ENCODE data around the gene PKNOX2. TPM values are rescaled to one million over a fixed set of nuclear protein-coding genes. Genes with fewer than 3 reads are reported as not detected.

The PKNOX2 gene
- total RNA-seq, 2 experiments from 2014 or later: not detected

DNA sequence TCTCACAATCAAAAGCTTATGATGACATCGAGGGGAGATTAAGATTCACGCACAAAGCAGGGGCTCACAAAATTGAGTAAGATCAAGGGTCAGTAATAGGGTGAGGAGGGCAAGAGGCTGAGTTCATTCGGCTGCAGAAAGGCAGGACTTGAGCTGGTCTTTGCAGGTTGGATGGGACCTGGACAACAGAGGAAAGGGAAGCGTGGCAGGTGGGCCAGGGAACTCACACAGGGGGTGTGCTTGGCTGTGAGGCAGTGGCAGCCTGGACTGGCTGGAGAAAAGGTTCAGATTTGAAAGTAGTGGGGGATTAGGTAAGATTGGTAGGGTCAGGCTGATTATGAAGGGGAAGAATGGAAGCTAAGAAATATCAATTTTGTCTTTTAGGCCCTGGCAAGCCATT is 161.6 kb downstream of the PKNOX2 start:
- Mint-ChIP-seq H3K27ac (no peak overlapping the region), H3K4me3 (no peak overlapping the region), H3K9me3 (no peaks in the 10 kb centered on the region), H3K4me1 (ENCODE audit: low read depth) (no peaks in the 10 kb centered on the region), H3K36me3 (no peaks in the 10 kb centered on the region), H3K27me3 (peaks cover 12% of the 10 kb centered on the region)
- POLR2A ChIA-PET: no interaction called here
- CTCF ChIA-PET: interaction anchor here (0.6 kb wide), 1 partner anchor 20 kb away, joined by 3 read pairs; no protein-coding TSS in a partner anchor
- intact Hi-C loops (cut with micrococcal nuclease): no loop called here
- DNase-seq: no peak

DNA sequence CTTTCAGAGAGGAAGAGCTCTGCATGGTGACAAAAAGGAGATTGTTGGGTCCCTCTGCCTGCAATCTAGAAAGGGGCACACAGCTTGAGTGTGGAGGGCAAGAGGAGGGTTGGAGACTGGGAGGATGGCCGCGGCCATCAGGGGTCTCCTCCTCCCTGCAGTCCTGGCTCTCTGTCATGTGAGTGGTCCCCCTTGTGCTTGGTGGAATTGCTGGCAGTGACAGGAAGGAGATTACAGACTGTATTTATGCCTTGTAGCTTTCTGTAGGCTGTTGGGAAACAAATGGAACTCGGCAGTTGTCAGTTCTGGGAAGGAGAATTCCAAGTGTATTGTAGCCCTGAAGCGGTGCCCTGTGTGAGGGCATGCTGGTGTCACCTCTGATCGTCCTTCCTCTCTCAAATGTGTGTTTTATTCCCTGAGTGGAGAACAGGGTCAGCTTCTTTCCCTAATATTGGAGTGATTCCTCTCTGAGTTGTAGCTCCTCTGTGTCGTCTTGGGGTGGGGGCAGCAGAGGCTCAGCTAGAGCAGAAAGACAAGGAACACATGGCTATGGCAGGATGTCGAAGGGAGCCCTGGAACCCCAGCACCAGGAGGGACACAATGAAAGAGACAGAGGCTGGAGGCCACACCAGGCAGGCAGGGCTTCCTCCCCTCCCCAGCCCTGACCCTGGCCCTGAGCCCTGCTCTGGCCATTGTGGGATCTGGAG is 163.1 kb downstream of the PKNOX2 start:
- no peaks in the 10 kb centered on the region for H3K4me1 Mint-ChIP-seq (ENCODE audit: low read depth)
- intact Hi-C loops (cut with micrococcal nuclease): no loop called here

DNA sequence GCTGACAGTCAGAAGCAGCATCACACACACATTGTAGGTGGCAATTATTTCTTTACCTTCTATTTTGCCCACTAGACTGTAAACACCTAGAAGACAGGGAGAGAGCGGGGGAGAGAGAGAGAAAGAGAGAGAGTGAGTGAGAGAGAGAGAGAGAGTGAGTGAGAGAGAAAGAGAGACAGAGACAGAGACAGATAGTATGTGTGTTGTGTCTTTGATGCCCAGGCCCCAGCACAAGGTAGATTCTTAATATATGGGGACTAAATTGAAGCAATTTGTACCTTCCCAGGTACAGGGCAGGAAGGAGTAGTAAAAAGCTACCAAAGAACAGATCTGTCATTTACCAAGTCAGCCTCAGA is 163.7 kb downstream of the PKNOX2 start:
- Mint-ChIP-seq H3K9me3 (no peaks in the 10 kb centered on the region), H3K27me3 (peaks cover 12% of the 10 kb centered on the region), H3K4me1 (ENCODE audit: low read depth) (no peaks in the 10 kb centered on the region), H3K27ac (no peak overlapping the region), H3K4me3 (no peak overlapping the region), H3K36me3 (no peaks in the 10 kb centered on the region)
- ChIA-PET POLR2A (no interaction called here), CTCF (no interaction called here)
- intact Hi-C loops (cut with micrococcal nuclease): no loop called here
- DNase-seq: no peak

More for the DNA sequence above, 163.1 kb downstream of the PKNOX2 start:
- Mint-ChIP-seq H3K36me3 (no peaks in the 10 kb centered on the region), H3K27me3 (peaks cover 12% of the 10 kb centered on the region), H3K27ac (no peak overlapping the region), H3K9me3 (no peaks in the 10 kb centered on the region), H3K4me3 (no peak overlapping the region)
- no peak for DNase-seq
- ChIA-PET CTCF (no interaction called here), POLR2A (no interaction called here)

- Mint-ChIP-seq H3K36me3 (no peaks in the 10 kb centered on the region), H3K4me1 (ENCODE audit: low read depth) (no peaks in the 10 kb centered on the region), H3K27me3 (peaks cover 8% of the 10 kb centered on the region), H3K9me3 (no peaks in the 10 kb centered on the region), H3K4me3 (no peak overlapping the region), H3K27ac (no peak overlapping the region)
- intact Hi-C loops (cut with micrococcal nuclease): no loop called here
- DNase-seq: no peak
- CTCF ChIA-PET: interaction anchor here (1.3 to 2.2 kb wide), 2 partner anchors 10 to 17 kb away, joined by 3 to 12 read pairs; no protein-coding TSS in a partner anchor
- POLR2A ChIA-PET: no interaction called here
Observed at GRCh38 chr11:125329786-125330185, 165.2 kb downstream of the PKNOX2 start.

DNA sequence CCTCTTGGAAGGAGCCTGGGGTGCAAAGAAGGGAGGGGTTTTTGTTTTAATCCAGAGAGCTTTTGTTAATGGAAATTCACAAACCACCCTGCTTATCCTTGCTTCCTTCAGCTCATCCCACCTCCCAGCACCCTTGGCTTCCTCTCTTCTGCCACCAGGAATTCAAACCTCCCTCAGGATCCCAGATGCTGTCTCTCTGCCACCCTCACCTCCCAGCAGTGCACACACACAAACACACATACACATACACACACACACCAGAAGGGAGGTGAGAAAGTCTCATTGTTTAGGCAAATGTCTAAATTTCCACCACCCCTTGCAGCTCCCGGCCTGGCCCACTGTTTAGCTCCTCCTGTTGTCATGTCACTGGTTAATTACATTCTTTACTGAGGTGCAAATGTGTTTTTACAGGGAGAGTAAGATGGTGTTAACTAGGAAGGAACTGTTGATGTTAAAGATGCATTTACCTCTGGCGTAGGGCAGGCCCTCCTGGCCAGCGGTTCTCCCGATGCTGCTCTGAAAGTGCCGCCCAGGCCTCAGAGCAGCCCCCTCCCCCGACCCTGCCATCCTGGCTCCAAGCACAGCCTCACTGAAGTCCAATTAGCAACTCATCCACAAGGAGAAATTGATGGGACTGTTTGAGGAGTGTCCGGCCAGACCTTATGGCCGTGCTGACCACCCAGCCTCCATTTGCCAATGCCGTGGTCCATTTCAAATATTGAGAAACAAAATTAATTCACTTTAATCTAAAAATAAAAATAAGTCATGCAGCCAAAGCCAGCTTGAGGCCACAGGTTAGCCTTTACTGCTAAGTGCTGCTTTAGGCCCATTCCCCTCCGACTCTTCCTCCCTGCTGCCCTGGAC is 166.1 kb downstream of the PKNOX2 start:
- H3K36me3 Mint-ChIP-seq: no peaks in the 10 kb centered on the region
- POLR2A ChIA-PET: no interaction called here
- no peaks in the 10 kb centered on the region for H3K4me1 Mint-ChIP-seq (ENCODE audit: low read depth)
- no peaks in the 10 kb centered on the region for H3K9me3 Mint-ChIP-seq
- DNase-seq: no peak
- intact Hi-C loops (cut with micrococcal nuclease): no loop called here
- no peak overlapping the region for H3K27ac Mint-ChIP-seq
- no peak overlapping the region for H3K4me3 Mint-ChIP-seq
- CTCF ChIA-PET: interaction anchor here (1.3 to 2.2 kb wide), 2 partner anchors 11 to 16 kb away, joined by 3 to 12 read pairs; no protein-coding TSS in a partner anchor
- peaks cover 8% of the 10 kb centered on the region for H3K27me3 Mint-ChIP-seq

- no peak for DNase-seq
- ChIA-PET CTCF (interaction anchor here (2.1 kb wide), 1 partner anchor 14 kb away, joined by 8 read pairs; no protein-coding TSS in a partner anchor), POLR2A (no interaction called here)
- H3K27ac Mint-ChIP-seq: no peak overlapping the region
- no peaks in the 10 kb centered on the region for H3K36me3 Mint-ChIP-seq
- H3K27me3 Mint-ChIP-seq: peaks cover 8% of the 10 kb centered on the region
- no peak overlapping the region for H3K4me3 Mint-ChIP-seq
- H3K9me3 Mint-ChIP-seq: no peaks in the 10 kb centered on the region
- H3K4me1 Mint-ChIP-seq (ENCODE audit: low read depth): no peaks in the 10 kb centered on the region
- intact Hi-C loops (cut with micrococcal nuclease): no loop called here
Observed at GRCh38 chr11:125331357-125332035, 166.9 kb downstream of the PKNOX2 start.

DNA sequence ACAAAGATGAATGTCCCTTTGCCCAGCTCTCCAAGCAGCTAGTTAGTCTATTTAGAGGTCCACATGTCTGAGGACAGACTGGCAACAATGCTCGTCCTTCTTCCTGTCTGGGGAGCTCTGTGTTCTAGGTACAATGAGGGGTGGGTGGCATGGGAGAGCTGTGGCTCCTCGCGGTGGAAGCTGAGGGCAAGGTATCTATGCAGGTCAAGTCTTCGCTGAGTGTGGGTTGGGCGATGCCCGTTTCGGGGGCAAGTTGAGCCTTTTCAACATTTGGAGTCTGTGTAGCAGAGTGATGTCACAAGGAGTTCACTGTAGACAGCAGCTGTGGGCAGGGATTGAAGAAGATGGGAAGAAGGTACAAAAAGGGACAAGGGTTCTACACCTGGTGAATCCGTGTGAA is 168.3 kb downstream of the PKNOX2 start:
- H3K27ac Mint-ChIP-seq: no peak overlapping the region
- POLR2A ChIA-PET: no interaction called here
- DNase-seq: no peak
- H3K4me3 Mint-ChIP-seq: no peak overlapping the region
- H3K36me3 Mint-ChIP-seq: no peaks in the 10 kb centered on the region
- intact Hi-C loops (cut with micrococcal nuclease): no loop called here
- H3K9me3 Mint-ChIP-seq: no peaks in the 10 kb centered on the region
- CTCF ChIA-PET: interaction anchor here (2.1 kb wide), 1 partner anchor 13 kb away, joined by 8 read pairs; no protein-coding TSS in a partner anchor
- peaks cover 8% of the 10 kb centered on the region for H3K27me3 Mint-ChIP-seq
- no peaks in the 10 kb centered on the region for H3K4me1 Mint-ChIP-seq (ENCODE audit: low read depth)

- intact Hi-C loops (cut with micrococcal nuclease): no loop called here
- no peak overlapping the region for H3K4me3 Mint-ChIP-seq
- H3K4me1 Mint-ChIP-seq (ENCODE audit: low read depth): no peaks in the 10 kb centered on the region
- CTCF ChIA-PET: interaction anchor here (0.6 to 2.1 kb wide), 5 partner anchors 9 to 96 kb away, joined by 3 to 8 read pairs (median 3); no protein-coding TSS in a partner anchor
- POLR2A ChIA-PET: no interaction called here
- H3K27ac Mint-ChIP-seq: no peak overlapping the region
- H3K27me3 Mint-ChIP-seq: peaks cover 8% of the 10 kb centered on the region
- no peaks in the 10 kb centered on the region for H3K9me3 Mint-ChIP-seq
- H3K36me3 Mint-ChIP-seq: no peaks in the 10 kb centered on the region
- no peak for DNase-seq
Observed at GRCh38 chr11:125333354-125334073, 169.0 kb downstream of the PKNOX2 start.

GRCh38 chr11:125335106-125335505 is 170.6 kb downstream of the PKNOX2 start:
- ChIA-PET CTCF (interaction anchor here (1.4 kb wide), 1 partner anchor 10 kb away, joined by 3 read pairs; no protein-coding TSS in a partner anchor), POLR2A (no interaction called here)
- Mint-ChIP-seq H3K4me3 (no peak overlapping the region), H3K36me3 (no peaks in the 10 kb centered on the region), H3K27ac (no peak overlapping the region), H3K27me3 (peaks cover 4% of the 10 kb centered on the region), H3K9me3 (no peaks in the 10 kb centered on the region), H3K4me1 (ENCODE audit: low read depth) (no peaks in the 10 kb centered on the region)
- no peak for DNase-seq
- intact Hi-C loops (cut with micrococcal nuclease): no loop called here

GRCh38 chr11:125337836-125338834 is 173.6 kb downstream of the PKNOX2 start:
- Mint-ChIP-seq H3K36me3 (no peaks in the 10 kb centered on the region), H3K9me3 (no peaks in the 10 kb centered on the region), H3K27ac (no peak overlapping the region), H3K4me3 (no peak overlapping the region), H3K4me1 (ENCODE audit: low read depth) (no peaks in the 10 kb centered on the region), H3K27me3 (peaks cover 5% of the 10 kb centered on the region)
- intact Hi-C loops (cut with micrococcal nuclease): no loop called here
- ChIA-PET POLR2A (no interaction called here), CTCF (interaction anchor here (1.1 kb wide), 1 partner anchor 9 kb away, joined by 3 read pairs; no protein-coding TSS in a partner anchor)
- no peak for DNase-seq

Data from activated CD4-positive, alpha-beta memory T cell treated with anti-CD3 and anti-CD28 coated beads for 36 hours (primary cell).